A673 (cell line): ENCODE measurements around the gene TMTC3. TPM values are rescaled to one million over a fixed set of nuclear protein-coding genes. Genes with fewer than 3 reads are reported as not detected.

ENCODE experiments used
- BruUV-seq: library from RNA; stranded (reverse); fragments of 400-500 nt; replicated peaks from 2 replicates; lab custom pipeline; 2021; lab: Mats Ljungman, UMichigan
- CTCF ChIA-PET: fragments of 300-600 bp; sonication (Branson Sonifier 250); formaldehyde crosslinking; loops from one replicate; lab custom pipeline; 2022; ENCODE audit warnings: antibody characterized with exemption; lab: Charles Lee
- POLR2A ChIA-PET: fragments of 300-600 bp; sonication (Branson Sonifier 250); formaldehyde crosslinking; loops from one replicate; lab custom pipeline; 2022; ENCODE audit warnings: antibody characterized with exemption; ENCODE audit not compliant: low non-redundant PET; lab: Charles Lee
- DNase-seq: peaks from one replicate; pipeline ENCODE4 v3.0.0-alpha.2; 2015; ENCODE audit warnings: low spot score
- H3K27ac ChIP-seq: fragments of 200-600 bp; sonication (generic); 2 replicates; pipeline ENCODE4 v1.5.1; 2016; ENCODE audit warnings: mixed run types, low read depth, mild to moderate bottlenecking, mixed read lengths, antibody characterized with exemption, low read length; ENCODE audit not compliant: poor library complexity, severe bottlenecking
- H3K27me3 ChIP-seq: fragments of 200-600 bp; sonication (generic); replicated peaks from 2 replicates; pipeline ENCODE4 v1.6.1; 2017; ENCODE audit warnings: mixed run types, low read depth, mild to moderate bottlenecking, mixed read lengths, antibody characterized with exemption, low read length; ENCODE audit not compliant: insufficient read depth, poor library complexity
- H3K36me3 ChIP-seq: fragments of 200-600 bp; sonication (generic); 2 replicates; pipeline ENCODE4 v1.6.1; 2016; ENCODE audit warnings: mixed run types, mild to moderate bottlenecking, mixed read lengths, antibody characterized with exemption, low read length; ENCODE audit not compliant: insufficient read depth, poor library complexity, severe bottlenecking
- H3K4me1 ChIP-seq: fragments of 200-600 bp; sonication (generic); 2 replicates; pipeline ENCODE4 v1.6.1; 2017; ENCODE audit warnings: mixed run types, mild to moderate bottlenecking, mixed read lengths, antibody characterized with exemption, low read length; ENCODE audit not compliant: insufficient read depth, poor library complexity, severe bottlenecking
- H3K4me3 ChIP-seq: fragments of 200-600 bp; sonication (generic); 2 replicates; pipeline ENCODE4 v1.5.1; 2016; ENCODE audit warnings: low read depth, mixed run types, mild to moderate bottlenecking, mixed read lengths, low read length; ENCODE audit not compliant: poor library complexity, severe bottlenecking
- H3K9me3 ChIP-seq: fragments of 200-600 bp; sonication (generic); 2 replicates; pipeline ENCODE4 v1.6.1; 2016; ENCODE audit warnings: mixed run types, low read depth, mild to moderate bottlenecking, mixed read lengths, antibody characterized with exemption, low read length; ENCODE audit not compliant: poor library complexity, severe bottlenecking
- CTCF ChIP-seq: fragments of 300-800, 200-600 bp; sonication (generic); conservative IDR thresholded peaks from 2 replicates; pipeline ENCODE4 v1.5.1; 2017; ENCODE audit warnings: low read depth, mild to moderate bottlenecking, antibody characterized with exemption, low read length, moderate library complexity, mixed read lengths
- EZH2 ChIP-seq: fragments of 200-600 bp; sonication (generic); IDR thresholded peaks from 2 replicates; pipeline ENCODE4 v1.6.1; 2017; ENCODE audit warnings: borderline replicate concordance, low read depth, mild to moderate bottlenecking, mixed read lengths, antibody characterized with exemption, low read length; ENCODE audit not compliant: poor library complexity, severe bottlenecking
- intact Hi-C: fragments of 100-400 bp; cut with micrococcal nuclease; formaldehyde crosslinking; loops from one replicate; pipeline ENCODE4 v1.10.0; 2022; ENCODE audit not compliant: unreplicated experiment
- total RNA-seq: library from RNA; stranded (reverse); gene quantifications from 2 replicates; pipeline ENCODE4 v1.2.3, GENCODE V29; 2021

The TMTC3 gene
- total RNA-seq, 1 experiment from 2014 or later: 31.6 TPM

GRCh38 chr12:88247241-88247643, 105.1 kb downstream of the TMTC3 start:
- DNase-seq: no peak
- Histone ChIP-seq H3K27me3 (no peaks in the 10 kb centered on the region), H3K9me3 (no peaks in the 10 kb centered on the region), H3K36me3 (no peaks in the 10 kb centered on the region), H3K4me1 (peaks cover 5% of the 10 kb centered on the region), H3K27ac (no peak overlapping the region), H3K4me3 (no peak overlapping the region)
- no TSS peak for BruUV-seq
- TF ChIP-seq CTCF: no peak
- intact Hi-C loops: no loop called here
- POLR2A ChIA-PET: no interaction called here
- CTCF ChIA-PET: no interaction called here

GRCh38 chr12:88248606-88249005, 106.5 kb downstream of the TMTC3 start:
- Histone ChIP-seq H3K4me1 (peaks cover 5% of the 10 kb centered on the region), H3K4me3 (no peak overlapping the region), H3K27me3 (no peaks in the 10 kb centered on the region), H3K27ac (no peak overlapping the region), H3K9me3 (no peaks in the 10 kb centered on the region), H3K36me3 (no peaks in the 10 kb centered on the region)
- no TSS peak for BruUV-seq
- no peak for DNase-seq
- TF ChIP-seq EZH2: no peak
- TF ChIP-seq CTCF: no peak
- CTCF ChIA-PET: no interaction called here
- intact Hi-C loops: no loop called here
- POLR2A ChIA-PET: no interaction called here

Other genes with a start within 250 kb of the TMTC3 start
- 0.15 and 0.20 TPM in 2 replicates for gene C12orf50, start 112.9 kb upstream of the TMTC3 start, total RNA-seq
- 27.2 and 27.3 TPM in 2 replicates for gene CEP290, start 219 bp upstream of the TMTC3 start, total RNA-seq